HEK293 (cell line): ENCODE results near the gene TIMM50.

Experiments used
- CTCF ChIP-seq: fragments of 450-650 bp; formaldehyde crosslinking; IDR thresholded peaks from 2 replicates; pipeline ENCODE4 v1.5.1; 2016; ENCODE audit warnings: missing biosample characterization, missing genetic modification characterization
- KLF16 ChIP-seq: fragments of 450-650 bp; formaldehyde crosslinking; IDR thresholded peaks from 2 replicates; pipeline ENCODE4 v1.5.1; 2017; ENCODE audit warnings: missing biosample characterization, missing genetic modification characterization
- ZNF133 ChIP-seq: fragments of 450-650 bp; formaldehyde crosslinking; IDR thresholded peaks from 2 replicates; pipeline ENCODE4 v1.5.1; 2016; ENCODE audit warnings: missing biosample characterization, missing genetic modification characterization
- ZNF48 ChIP-seq: fragments of 450-650 bp; formaldehyde crosslinking; IDR thresholded peaks from 2 replicates; pipeline ENCODE4 v1.5.1; 2016; ENCODE audit warnings: missing biosample characterization, missing genetic modification characterization
- ZNF623 ChIP-seq: fragments of 450-650 bp; formaldehyde crosslinking; IDR thresholded peaks from 2 replicates; pipeline ENCODE4 v1.5.1; 2016; ENCODE audit warnings: missing biosample characterization, missing genetic modification characterization
- TF ChIP-seq, protein P1 (sequence below): fragments of 450-650 bp; formaldehyde crosslinking; IDR thresholded peaks from 2 replicates; pipeline ENCODE4 v1.5.1; 2017; ENCODE audit warnings: missing biosample characterization, missing genetic modification characterization

- TF ChIP-seq, protein P1, sequence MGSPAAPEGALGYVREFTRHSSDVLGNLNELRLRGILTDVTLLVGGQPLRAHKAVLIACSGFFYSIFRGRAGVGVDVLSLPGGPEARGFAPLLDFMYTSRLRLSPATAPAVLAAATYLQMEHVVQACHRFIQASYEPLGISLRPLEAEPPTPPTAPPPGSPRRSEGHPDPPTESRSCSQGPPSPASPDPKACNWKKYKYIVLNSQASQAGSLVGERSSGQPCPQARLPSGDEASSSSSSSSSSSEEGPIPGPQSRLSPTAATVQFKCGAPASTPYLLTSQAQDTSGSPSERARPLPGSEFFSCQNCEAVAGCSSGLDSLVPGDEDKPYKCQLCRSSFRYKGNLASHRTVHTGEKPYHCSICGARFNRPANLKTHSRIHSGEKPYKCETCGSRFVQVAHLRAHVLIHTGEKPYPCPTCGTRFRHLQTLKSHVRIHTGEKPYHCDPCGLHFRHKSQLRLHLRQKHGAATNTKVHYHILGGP (tag by site-specific recombination): no peak
- TF ChIP-seq CTCF (tag by site-specific recombination) (no peak), ZNF48 (tag by site-specific recombination) (no peak), ZNF133 (tag by site-specific recombination) (no peak), ZNF623 (tag by site-specific recombination) (no peak), KLF16 (no peak)
These were observed 53.2 kb downstream of the TIMM50 start for GRCh38 chr19:39533791-39534190.
